GM19025 (cell line): ENCODE results near the gene ZNF410.
"Not testable (repeated sequence)": the region's sequence is repeated elsewhere in the genome, so short reads cannot be mapped to it uniquely, and the experiment has no call there.

Experiments
- ATAC-seq: cut with Tn5 transposase; IDR thresholded peaks from one replicate; pipeline ENCODE4 v1.9.1; 2021; ENCODE audit warnings: mild to moderate bottlenecking, low read depth, moderate library complexity; ENCODE audit not compliant: unreplicated experiment

ZNF410 gene

DNA sequence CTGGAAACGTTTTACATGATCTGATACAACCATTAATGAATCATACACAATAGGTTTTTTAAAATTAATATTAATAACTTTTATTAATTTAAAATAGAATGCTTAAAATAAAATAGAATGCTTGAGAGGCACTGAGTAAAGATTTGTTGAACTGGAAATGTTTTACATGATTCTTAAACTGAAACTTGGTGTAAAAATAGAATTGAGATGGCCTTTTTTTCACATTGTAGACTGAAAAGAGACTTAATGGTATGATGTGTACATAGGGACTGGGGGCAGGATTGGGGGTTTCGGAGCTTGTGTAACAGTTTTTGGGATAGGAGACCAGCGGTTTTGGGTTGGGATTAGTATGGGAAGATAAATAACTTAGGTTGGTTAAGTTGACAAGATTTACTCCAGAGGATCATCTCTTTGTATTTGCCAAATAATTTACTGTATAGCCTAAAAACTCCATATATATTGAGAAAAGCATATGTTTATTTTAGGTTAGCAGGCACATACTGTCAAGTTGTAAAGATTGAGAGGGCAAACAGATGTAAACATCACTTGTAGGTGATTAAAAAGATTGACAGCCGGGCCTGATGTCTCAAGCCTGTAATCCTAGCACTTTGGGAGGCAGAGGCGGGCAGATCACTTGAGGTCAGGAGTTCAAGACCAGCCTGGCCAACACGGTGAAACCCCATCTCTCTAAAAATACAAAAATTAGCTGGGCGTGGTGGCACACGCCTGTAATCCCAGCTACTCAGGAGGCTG, 2.0 kb upstream of the ZNF410 start:
- no peak for ATAC-seq

DNA sequence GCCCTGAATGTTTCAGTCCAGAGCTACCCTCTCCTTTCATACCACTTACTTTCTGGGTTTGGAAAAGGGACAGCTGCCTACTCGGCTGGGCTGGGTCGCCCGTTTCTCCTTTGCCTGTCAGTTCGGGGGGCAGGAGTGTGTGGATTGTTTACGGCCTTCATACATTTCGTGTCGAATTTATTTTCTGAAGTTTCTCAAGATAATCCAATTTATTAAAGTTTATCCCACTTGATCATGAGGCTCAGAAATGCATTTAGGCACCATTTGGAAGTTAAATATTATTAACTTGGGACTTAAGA, 608 bp downstream of the ZNF410 start:
- ATAC-seq = no peak

DNA sequence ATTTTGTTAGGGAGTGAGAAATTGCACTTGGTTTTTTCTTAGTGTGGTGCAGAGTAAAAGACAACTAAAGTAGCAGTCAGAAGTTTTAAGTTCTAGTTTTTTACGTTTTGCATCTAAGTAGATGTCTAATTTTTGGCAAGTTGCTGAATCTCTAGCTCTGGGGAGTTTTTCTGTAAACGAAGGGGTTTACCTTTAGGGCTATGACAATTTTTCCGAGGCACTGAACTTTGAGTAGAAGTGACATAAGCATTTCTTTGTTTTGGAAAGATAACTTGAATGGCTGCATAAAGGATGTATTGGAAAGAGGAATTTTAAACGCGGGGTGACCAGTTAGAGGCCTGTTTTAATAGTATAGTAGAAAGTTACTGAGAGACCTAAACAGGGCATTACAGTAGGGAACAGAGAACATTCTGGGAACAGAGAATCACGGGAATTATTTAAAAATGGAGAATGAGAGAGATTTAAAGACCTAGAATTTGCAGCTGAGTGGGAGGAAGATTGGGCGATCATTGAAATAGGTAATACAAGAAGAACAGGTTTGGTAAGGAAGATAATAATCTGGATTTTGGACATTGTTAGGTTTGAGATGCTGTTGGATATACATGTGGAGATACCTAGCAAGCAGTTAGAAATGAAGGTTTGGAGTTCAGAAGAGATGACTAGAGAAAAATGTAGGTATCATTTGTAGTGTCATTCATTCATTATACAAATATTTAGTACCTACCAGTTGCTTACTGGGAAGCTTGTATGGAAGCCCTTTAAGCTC, 1.2 kb downstream of the ZNF410 start:
- ATAC-seq = no peak

DNA sequence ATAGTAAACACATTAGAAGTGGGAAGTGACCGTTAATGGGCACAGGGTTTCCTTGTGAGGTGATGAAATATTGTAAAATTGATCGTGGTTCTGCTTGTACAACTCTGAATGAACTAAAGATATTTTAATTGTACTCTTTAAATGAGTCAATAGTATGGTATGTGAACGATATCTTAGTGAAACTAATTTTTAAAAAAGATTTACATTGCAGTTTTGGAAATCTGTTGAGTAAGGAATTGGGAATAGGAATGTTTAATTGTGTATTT, 1.7 kb downstream of the ZNF410 start:
- no peak for ATAC-seq

DNA sequence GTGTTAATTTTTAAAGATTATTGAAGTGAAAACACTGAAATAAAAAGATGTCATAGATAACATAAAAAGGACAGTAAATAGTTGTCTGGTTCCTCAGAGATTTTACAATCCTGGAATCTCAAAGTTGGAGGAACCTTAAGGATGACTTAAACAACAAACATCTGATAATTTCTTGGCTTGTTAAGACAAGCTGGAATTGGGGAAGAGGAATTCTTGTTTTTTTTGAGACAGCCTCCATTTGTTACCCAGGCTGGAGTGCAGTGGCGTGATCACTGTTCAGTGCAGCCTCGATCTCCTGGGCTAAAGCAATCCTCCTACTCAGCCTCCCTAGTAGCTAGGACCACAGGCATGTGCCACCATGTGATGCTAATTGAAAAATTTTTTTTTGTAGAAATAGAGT, 2.3 kb downstream of the ZNF410 start:
- ATAC-seq = no peak

DNA sequence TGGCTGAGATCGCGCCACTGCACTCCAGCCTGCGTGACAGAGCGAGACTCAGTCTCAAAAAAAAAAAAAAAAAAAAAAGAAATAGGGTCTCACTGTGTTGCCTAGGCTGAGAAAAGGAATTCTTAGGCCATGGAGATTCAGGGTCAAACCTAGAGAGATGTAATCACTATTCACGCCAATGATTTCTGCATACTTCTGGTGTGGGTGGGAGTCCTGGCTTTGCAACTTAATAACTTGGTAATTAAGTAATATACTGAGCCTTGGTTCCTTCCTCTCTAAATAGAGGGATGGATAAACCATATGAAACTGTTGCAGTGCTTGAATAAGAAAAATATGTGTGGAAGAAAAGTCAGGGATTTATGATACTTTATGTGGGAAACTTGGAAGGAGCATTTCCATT, 2.7 kb downstream of the ZNF410 start:
- ATAC-seq = no peak

DNA sequence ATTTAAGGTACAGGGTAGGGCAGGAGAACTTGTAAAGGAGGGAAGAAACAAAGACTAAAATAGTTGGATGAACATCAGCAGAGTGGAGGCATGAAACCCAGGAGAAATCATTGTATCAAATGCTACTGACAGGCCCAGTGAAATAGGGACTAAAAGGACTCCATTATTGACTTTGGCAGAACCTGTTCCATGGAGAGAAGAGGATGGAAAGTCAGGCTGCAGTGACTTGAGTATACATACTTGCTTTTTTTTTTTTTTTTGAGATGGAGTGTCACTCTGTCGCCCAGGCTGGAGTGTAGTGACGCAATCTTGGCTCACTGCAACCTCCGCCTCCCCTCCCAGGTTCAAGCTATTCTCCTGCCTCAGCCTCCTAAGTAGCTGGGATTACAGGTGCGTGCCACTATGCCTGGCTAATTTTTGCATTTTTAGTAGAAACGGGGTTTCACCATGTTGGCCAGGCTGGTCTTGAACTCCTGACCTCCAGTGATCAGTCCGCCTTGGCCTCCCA, 7.6 kb downstream of the ZNF410 start:
- ATAC-seq = not testable (repeated sequence)

DNA sequence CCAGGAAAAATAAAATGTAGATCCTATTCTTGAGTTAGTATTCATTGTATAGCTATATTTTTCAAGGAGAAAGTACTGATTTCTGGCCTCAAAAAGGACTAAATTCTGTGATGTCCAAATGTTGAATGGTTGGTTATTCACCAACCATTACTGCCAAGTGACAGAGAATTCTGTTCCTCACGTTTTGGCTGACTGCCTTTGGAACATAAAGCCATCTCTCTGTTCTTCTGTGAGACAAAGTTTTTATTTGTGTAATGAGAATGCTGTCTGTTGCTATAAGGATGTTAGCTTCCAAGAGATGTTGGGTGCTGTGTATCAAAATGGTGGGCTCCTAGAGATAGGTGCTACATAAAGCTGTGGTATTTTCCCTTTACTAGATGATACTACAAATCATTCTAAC, 9.3 kb downstream of the ZNF410 start:
- no peak for ATAC-seq

DNA sequence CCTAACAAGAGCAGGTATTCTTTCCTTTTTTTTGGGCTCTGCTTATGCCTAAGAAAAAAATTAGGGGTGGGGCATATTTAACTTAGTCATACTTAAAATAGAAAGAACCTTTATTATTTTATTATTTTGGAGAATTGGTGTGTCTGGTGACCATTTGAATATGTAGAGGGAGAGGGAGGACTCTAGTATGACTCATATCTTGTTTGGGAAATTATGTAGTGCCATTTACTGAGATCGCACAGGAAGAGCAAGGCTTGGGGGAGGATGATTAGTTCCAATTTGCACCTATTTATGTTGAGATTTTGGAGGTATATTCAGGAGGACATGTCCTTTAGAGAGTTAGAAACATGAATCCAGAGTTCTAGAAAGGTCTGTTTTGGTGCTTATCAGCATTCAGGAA, 9.9 kb downstream of the ZNF410 start:
- ATAC-seq = no peak

DNA sequence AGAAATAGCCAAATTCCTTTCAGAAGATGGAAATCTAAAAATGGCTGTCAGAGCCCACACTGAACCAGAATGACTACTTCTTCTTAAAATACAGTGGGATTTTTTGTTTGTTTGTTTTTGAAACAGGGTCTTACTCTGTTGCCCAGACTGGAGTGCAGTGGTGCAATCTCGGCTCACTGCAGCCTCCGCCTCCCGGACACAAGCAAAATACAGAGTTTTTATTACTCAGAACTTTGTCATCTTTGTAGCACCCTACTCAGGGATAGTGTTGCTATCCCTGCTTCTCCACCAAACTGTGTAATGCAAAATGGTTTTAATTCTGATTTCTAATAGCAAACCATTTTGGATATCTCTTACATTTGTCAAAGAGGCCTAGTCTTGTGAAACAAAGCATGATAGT, 16.4 kb downstream of the ZNF410 start:
- ATAC-seq = no peak

DNA sequence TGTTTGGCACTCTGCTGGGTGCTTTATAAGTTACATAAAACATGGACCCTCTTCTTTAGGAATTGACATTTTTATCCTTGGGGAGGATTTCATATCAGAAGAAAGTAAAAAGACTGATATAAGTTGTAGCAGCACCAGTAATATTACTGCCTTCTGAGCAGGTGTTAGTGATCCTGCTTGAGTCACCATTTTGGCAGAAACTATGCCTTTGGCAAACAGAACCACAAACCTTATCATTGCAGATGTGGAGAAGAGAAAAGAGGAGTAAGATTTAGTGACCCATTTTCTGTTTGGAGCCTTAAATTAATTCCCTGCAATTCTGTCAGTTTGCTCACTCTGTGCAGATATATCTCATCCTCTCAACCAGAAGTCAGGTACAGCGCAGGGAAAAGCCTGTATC, 23.0 kb downstream of the ZNF410 start:
- ATAC-seq = no peak

DNA sequence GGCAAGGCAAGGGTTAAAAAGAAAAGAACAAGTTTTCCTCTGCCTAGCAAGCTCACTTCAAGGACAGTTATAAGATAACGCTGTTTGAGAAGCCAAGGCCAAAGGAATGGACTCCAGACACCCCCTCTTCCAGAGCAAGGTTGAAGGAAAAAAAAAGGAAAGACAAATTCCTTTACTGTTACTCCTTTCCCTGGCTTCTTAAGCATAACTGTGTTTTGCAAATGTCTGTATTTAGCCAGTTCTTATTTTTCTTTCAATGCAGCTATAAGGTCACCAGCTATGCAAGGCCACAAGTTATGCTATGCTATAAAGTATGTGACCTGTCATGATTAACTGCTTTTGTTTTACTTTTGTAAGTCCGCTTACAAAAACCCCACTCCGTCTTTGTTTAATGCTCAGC, 26.6 kb downstream of the ZNF410 start:
- no peak for ATAC-seq

DNA sequence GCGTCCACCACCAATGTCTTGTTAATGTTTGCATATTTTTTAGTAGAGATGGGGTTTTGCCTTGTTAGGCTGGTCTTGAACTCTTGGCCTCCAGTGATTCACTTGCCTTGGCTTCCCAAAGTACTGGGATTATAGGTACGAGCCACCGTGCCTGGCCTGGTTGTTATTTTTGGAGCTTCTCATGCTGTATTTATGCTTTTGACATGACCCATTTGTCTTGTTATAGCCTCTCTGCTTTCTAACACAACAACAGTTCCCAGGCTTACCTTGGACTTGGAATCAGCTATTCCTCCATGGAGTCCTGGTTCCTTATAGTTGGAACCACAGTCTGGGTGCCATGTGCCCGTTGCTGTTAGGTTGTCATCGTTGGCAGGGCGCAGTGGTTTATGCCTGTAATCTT, 29.7 kb downstream of the ZNF410 start:
- ATAC-seq = no peak

DNA sequence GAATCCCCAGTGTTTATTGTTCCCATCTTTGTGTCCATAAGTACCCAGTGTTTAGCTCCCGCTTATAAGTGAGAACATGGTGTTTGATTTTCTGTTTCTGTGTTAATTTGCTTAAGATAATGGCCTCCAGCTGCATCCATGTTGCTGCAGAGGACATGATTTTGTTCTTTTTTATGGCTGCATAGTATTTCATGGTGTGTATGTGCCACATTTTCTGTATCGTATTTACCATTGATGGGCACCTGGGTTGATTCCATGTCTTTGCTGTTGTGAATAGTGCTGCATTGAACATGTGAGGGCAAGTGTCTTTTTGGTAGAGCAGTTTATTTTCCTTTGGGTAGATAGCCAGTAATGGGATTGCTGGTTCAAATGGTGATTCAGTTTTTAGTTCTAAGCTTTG, 32.8 kb downstream of the ZNF410 start:
- ATAC-seq = not testable (repeated sequence)

DNA sequence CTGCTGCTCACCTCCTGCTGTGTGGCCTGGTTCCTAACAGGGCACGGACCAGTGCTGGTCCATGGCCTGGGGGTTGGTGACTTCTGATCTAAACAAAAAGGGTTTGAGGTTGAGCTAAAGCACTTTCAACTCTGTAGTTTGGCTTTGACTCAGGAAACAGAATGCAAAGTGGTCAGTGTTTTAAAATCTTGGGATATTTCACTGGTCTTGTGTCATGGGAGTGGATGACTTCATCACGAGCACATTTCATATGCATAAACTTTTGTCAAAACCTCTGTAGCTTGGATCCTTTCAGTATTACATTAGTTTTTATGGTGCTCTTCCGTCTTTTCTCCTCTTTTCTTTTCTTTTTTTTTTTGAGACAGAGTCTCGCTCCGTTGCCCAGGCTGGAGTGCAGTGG, 37.7 kb downstream of the ZNF410 start:
- ATAC-seq = no peak

DNA sequence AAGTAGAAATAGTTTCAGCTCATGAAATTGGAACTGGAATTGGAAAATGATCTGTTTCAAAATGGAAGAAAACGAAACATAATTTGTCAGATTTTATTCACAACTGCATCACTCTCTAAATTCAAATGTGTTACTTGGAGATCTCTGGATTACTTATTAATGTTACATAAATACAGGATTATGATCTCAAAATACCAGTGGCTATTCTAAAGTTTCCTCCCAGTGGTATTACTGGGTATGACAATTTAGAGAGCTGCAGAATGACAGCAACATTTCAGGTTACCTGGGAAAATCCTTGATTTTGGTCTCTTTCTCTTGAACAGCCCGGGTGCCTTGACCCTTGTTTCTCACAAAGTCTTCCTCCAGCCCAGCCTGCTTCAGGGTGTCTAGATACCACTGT, 49.0 kb downstream of the ZNF410 start:
- ATAC-seq = no peak

DNA sequence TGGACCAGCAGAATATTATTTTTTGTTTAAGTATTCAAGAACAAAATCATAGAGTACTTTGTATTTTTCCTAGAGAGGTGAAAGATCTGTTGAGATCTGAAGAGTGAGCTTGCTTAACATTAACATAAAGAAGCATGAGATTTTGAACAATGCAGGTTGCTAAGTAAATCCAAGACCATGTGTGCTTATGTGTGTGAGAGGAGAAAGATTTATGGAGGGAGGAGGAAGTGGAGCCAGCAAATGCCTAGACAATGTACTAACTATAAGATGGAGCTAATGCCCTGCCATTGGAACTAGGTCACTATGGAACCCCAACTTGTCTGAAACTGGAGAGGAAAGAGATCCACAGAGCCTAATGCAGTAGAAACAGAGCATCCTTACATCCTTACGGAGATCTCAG, 49.9 kb downstream of the ZNF410 start:
- ATAC-seq = no peak

DNA sequence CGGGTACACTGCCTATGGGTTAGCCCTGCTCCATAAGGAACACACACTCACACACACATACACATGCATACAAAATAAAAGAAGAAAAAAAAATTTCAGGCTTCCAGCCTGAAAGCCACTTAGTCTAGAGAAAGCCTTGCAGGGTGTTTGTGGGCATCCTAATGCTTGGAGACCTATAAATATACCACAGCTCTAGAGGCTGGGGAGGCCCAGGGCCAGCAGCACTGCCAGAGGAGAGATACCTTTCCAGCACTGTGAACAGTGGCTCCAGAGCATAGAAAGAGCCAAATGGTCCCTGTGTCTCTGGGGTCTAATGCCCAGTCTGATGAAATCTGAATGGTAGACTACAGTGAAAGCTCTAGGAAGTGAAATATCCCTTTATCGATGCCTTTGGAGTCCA, 50.4 kb downstream of the ZNF410 start:
- no peak for ATAC-seq

DNA sequence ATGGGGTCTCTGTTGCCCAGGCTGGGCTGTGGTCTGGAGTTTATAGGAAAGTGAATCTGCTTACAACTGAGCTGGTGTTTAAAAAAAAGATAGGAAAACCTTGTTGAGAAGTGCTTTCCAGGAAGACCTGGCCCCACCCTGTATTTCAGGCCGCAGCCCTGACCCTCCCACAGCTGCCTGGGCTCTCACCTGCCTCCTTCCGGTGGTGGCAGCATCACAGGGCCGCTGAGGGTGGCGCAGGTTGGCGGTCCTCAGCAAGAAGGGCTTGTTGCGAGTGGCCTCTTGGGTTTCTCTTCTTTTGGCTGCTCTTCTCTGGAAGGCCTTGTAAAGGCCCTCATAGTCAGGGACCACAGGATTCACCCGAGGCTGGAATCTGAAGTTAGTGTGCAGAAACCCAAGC, 55.5 kb downstream of the ZNF410 start:
- ATAC-seq = no peak

DNA sequence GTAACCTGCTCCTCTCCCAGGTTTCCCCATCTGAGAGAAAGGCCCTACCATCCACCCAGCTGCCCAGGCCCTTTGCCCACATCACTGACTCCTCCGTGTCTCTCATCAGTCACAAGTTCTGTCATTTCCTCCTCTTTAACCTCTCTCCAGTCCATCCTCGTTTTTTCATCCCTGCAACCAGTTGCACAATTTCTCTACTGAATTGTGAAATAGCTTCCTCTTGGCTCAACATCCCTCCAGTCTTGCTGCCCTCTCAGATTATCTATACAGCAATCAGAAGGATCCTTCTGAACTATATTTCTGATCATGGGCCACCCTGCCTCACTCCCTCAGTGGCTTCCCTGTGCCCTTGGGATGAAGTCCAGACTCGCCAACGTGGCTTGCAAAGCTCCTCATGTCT, 56.4 kb downstream of the ZNF410 start:
- ATAC-seq = no peak

DNA sequence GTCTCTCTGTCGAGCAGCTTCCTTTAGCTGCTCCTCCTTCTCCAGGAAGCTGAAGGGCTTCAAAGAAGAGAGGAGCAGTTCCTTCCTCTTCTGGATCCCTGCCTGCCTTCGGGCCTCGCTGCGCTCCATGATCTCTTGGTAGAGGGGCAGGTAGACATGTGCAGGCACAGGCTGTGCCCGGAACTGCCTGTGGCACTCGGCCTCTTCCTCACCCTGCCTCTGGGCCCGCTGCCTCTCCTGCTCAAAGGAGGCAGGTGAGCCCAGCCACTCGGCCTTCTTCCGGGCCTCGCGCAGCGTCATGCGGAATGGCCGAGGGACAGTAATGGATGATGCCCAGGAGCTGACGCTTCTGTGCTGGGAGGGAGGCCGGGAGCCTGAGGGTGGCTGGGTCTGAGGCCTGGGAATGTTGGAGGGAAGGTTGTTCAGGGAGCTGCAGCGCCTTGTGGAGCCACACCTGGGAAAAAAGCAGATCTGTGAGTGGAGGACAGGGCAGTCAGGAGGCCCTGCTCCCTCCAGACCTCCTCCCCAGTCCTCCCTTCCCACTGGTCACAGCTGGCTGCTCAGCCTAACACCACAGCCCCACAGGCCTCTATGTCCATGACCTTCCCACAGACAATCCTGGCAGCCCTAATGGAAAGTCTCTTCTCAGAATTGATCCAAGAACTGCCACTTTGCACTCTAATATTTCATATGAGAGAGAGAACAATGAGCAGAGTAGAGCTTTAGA, 57.9 kb downstream of the ZNF410 start:
- ATAC-seq = no peak

DNA sequence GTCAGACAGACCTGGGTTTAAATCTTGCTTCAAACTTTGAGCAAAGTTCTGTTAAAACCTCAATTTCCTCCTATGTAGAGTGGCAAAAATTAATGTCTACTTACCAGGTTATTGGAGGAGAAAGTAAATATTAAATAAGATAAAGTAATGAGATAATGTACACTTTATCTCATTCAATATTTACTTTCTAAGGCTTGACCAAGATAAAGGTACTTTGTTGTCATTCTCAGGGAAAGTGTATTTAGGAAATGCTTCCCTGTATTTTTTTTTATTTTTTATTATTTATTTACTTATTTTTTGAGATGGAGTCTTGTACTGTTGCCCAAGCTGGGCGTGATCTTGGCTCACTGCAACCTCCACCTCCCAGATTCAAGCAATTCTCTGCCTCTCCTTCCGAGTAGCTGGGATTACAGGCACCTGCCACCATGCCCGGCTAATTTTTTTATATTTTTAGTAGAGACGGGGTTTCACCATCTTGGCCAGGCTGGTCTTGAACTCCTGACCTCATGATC, 58.6 kb downstream of the ZNF410 start:
- no peak for ATAC-seq
